ENCODE data around the gene COBLL1.

The COBLL1 gene

GRCh38 chr2:164821338-164821737 lies 20.3 kb downstream of the COBLL1 start:
- Histone ChIP-seq H3K9me2 (ENCODE audit: low read depth, low read length) (no peaks in the 10 kb centered on the region), H3K36me3 (ENCODE audit: insufficient read depth, low read length) (no peaks in the 10 kb centered on the region), H3F3A (ENCODE audit: insufficient read depth, low read length) (no peaks in the 10 kb centered on the region), H3K27ac (ENCODE audit: low read depth, low read length, poor library complexity, severe bottlenecking) (no peak overlapping the region), H3K79me2 (ENCODE audit: insufficient read depth, low read length) (no peaks in the 10 kb centered on the region), H3K9me3 (ENCODE audit: low read length) (no peaks in the 10 kb centered on the region), H3K9ac (ENCODE audit: low read length) (no peak overlapping the region), H2AFZ (ENCODE audit: low read length) (no peak overlapping the region), H3K4me2 (ENCODE audit: low read length) (no peak overlapping the region), H3K4me1 (ENCODE audit: insufficient read depth, low read length, severe bottlenecking) (no peaks in the 10 kb centered on the region), H4K20me1 (ENCODE audit: insufficient read depth, low read length) (no peaks in the 10 kb centered on the region), H3K27me3 (ENCODE audit: insufficient read depth, low read length) (no peaks in the 10 kb centered on the region), H3K4me3 (ENCODE audit: low read depth, low read length, poor library complexity, severe bottlenecking) (no peak overlapping the region)
- no peak for TF ChIP-seq EZH2 (IDR thresholded peaks at IDR 0.05; ENCODE audit: borderline replicate concordance, low read length)
- TF ChIP-seq CTCF (IDR thresholded peaks at IDR 0.05; ENCODE audit: low read length), result no peak

DNA sequence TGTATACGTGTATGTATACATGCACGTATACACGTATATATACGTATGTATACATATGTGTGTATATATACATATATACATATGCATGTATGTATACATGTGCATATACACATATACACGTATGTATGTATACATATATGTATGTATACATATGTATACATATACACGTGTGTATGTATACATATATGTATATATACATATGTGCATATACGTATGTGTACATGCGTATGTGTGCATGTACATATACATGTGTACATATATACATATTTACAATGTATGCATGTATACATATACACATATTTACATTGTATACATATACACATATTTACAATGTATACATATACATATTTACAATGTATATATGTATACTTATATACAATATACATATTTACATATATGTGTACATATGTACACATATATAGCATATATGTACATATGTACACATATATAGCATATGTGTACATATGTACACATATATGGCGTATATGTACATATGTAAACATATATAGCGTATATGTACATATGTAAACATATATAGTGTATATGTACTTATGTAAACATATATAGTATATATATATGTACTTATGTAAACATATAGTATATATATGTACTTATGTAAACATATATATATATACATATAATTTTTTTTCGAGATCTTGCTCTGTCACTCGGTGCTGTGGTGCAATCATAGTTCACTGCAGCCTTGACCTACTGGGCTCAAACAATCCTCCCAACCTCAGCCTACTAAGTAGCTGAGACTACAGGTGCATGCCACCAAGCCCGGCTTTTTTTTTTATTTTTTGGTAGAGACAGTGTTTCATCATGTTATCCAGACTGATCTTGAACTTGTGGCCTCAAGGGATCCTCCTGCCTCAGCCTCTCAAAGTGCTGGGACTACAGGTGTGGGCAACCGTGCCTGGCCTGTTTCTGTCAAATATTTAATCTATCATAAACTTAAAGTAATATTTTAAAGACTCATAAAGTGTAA lies 23.2 kb downstream of the COBLL1 start:
- H3K4me3 ChIP-seq (ENCODE audit: low read depth, low read length, poor library complexity, severe bottlenecking), result no peak overlapping the region
- H4K20me1 ChIP-seq (ENCODE audit: insufficient read depth, low read length), result no peaks in the 10 kb centered on the region
- H3K36me3 ChIP-seq (ENCODE audit: insufficient read depth, low read length), result no peaks in the 10 kb centered on the region
- H3K27ac ChIP-seq (ENCODE audit: low read depth, low read length, poor library complexity, severe bottlenecking), result no peak overlapping the region
- no peaks in the 10 kb centered on the region for H3K9me2 ChIP-seq (ENCODE audit: low read depth, low read length)
- H3K27me3 ChIP-seq (ENCODE audit: insufficient read depth, low read length), result no peaks in the 10 kb centered on the region
- no peaks in the 10 kb centered on the region for H3K4me1 ChIP-seq (ENCODE audit: insufficient read depth, low read length, severe bottlenecking)
- TF ChIP-seq CTCF (IDR thresholded peaks at IDR 0.05; ENCODE audit: low read length), result no peak
- TF ChIP-seq EZH2 (IDR thresholded peaks at IDR 0.05; ENCODE audit: borderline replicate concordance, low read length), result no peak
- no peaks in the 10 kb centered on the region for H3K9me3 ChIP-seq (ENCODE audit: low read length)
- no peak overlapping the region for H2AFZ ChIP-seq (ENCODE audit: low read length)
- H3K4me2 ChIP-seq (ENCODE audit: low read length), result no peak overlapping the region
- no peak overlapping the region for H3K9ac ChIP-seq (ENCODE audit: low read length)
- no peaks in the 10 kb centered on the region for H3K79me2 ChIP-seq (ENCODE audit: insufficient read depth, low read length)
- H3F3A ChIP-seq (ENCODE audit: insufficient read depth, low read length), result no peaks in the 10 kb centered on the region

DNA sequence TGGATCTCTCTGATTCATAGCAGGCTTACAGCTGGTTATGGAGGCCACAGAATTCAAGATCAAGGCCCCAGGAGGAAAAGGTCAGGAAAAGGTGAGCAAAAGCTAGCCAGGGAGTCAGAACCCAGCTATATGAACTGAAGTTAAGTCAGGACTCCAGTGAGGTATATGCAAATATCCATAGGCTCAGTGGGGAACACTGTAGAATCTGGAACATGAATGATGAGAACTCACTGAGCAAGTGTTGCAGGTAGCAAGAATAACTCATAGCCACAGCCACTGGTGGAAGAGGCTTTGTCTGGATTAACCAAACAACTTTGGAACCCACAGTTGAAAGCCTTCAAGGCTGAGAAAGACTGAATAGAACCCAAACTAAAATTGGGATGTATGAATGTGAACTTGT lies 24.7 kb downstream of the COBLL1 start:
- no peaks in the 10 kb centered on the region for H3K4me1 ChIP-seq (ENCODE audit: insufficient read depth, low read length, severe bottlenecking)

More for the DNA sequence above, 24.7 kb downstream of the COBLL1 start:
- H3K4me2 ChIP-seq (ENCODE audit: low read length), result no peak overlapping the region
- no peak overlapping the region for H3K9ac ChIP-seq (ENCODE audit: low read length)
- H2AFZ ChIP-seq (ENCODE audit: low read length), result no peak overlapping the region
- no peaks in the 10 kb centered on the region for H3K9me2 ChIP-seq (ENCODE audit: low read depth, low read length)
- no peaks in the 10 kb centered on the region for H3K79me2 ChIP-seq (ENCODE audit: insufficient read depth, low read length)
- H3K9me3 ChIP-seq (ENCODE audit: low read length), result no peaks in the 10 kb centered on the region
- TF ChIP-seq CTCF (IDR thresholded peaks at IDR 0.05; ENCODE audit: low read length), result no peak
- no peak for TF ChIP-seq EZH2 (IDR thresholded peaks at IDR 0.05; ENCODE audit: borderline replicate concordance, low read length)
- no peak overlapping the region for H3K4me3 ChIP-seq (ENCODE audit: low read depth, low read length, poor library complexity, severe bottlenecking)
- H3K27ac ChIP-seq (ENCODE audit: low read depth, low read length, poor library complexity, severe bottlenecking), result no peak overlapping the region
- H4K20me1 ChIP-seq (ENCODE audit: insufficient read depth, low read length), result no peaks in the 10 kb centered on the region
- H3F3A ChIP-seq (ENCODE audit: insufficient read depth, low read length), result no peaks in the 10 kb centered on the region
- no peaks in the 10 kb centered on the region for H3K27me3 ChIP-seq (ENCODE audit: insufficient read depth, low read length)
- H3K36me3 ChIP-seq (ENCODE audit: insufficient read depth, low read length), result no peaks in the 10 kb centered on the region

All from OCI-LY1 (cell line).